ENCODE results near the gene SND1.

SND1 gene

GRCh38 chr7:127726476-127726875 lies 74.5 kb downstream of the SND1 start:
- no peak for DNase-seq
- peaks cover 3% of the 10 kb centered on the region; the same call in 1 of the 2 replicates for H3F3A ChIP-seq (ENCODE audit: insufficient read depth, low read length)
- H3K4me1 ChIP-seq (ENCODE audit: low read length) = no peaks in the 10 kb centered on the region
- H2AFZ ChIP-seq (ENCODE audit: low read length) = no peak overlapping the region
- peaks cover 99% of the 10 kb centered on the region for H3K79me2 ChIP-seq (ENCODE audit: low read length)
- no peak overlapping the region for H3K4me2 ChIP-seq (ENCODE audit: low read depth, low read length)
- no peaks in the 10 kb centered on the region for H3K9me3 ChIP-seq (replicated peaks; ENCODE audit: insufficient read depth, low read length)
- no peaks in the 10 kb centered on the region for H3K9me2 ChIP-seq (replicated peaks; ENCODE audit: insufficient read depth, low read length)
- no peak overlapping the region for H3K27ac ChIP-seq (ENCODE audit: low read length)
- H4K20me1 ChIP-seq (ENCODE audit: insufficient read depth, low read length) = peaks cover 15% of the 10 kb centered on the region; the same call in 1 of the 2 replicates
- H3K27me3 ChIP-seq (replicated peaks; ENCODE audit: insufficient read depth, low read length) = no peaks in the 10 kb centered on the region
- peaks cover 22% of the 10 kb centered on the region for H3K36me3 ChIP-seq (replicated peaks; ENCODE audit: insufficient read depth, low read length)
- no peak overlapping the region for H3K4me3 ChIP-seq (ENCODE audit: low read length)
- TF ChIP-seq EZH2phosphoT487 (IDR thresholded peaks at IDR 0.05; ENCODE audit: low read length) = no peak
- no peak for TF ChIP-seq EZH2 (optimal IDR thresholded peaks at IDR 0.05; ENCODE audit: low read depth, low read length)
- no peak for TF ChIP-seq CTCF (IDR thresholded peaks at IDR 0.05; ENCODE audit: low read length)
- H3K9ac ChIP-seq (ENCODE audit: low read length) = no peak overlapping the region

DNA sequence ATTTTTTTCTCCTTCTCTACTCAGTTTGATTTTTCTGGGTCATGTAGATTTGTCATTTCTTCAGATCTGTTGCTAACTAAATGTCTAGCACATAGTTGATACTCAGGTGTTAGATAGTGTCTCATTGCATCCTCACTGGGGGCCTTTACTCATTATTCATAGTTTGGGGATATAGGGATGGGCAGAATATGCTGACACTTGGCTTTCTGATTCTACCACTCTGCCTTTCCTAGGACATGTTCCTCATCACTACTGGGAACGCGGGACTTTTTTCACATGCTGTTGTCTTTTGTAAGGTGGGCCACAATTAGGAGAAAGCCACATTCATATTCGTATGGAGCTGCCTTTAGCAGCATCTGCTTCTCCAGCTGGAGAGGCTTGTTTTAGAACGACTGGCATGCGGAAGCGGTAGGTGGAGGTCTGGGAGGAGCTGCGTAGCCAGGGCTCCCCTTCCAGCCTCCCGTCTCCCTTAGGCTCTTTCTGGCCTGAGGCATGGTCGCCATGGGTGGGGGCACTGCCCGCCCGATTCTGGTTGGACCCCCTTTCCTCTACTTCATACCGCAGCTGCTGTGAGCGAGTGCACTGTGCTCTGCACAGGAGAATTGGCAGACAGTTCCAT lies 78.8 kb downstream of the SND1 start:
- Histone ChIP-seq H3K36me3 (replicated peaks; ENCODE audit: insufficient read depth, low read length) (peaks cover 25% of the 10 kb centered on the region; the same call in 1 of the 2 replicates), H3K9me3 (replicated peaks; ENCODE audit: insufficient read depth, low read length) (no peaks in the 10 kb centered on the region)

GRCh38 chr7:127731431-127732080 lies 79.6 kb downstream of the SND1 start:
- H3K9me2 ChIP-seq (replicated peaks; ENCODE audit: insufficient read depth, low read length) = no peaks in the 10 kb centered on the region
- H3K9ac ChIP-seq (ENCODE audit: low read length) = no peak overlapping the region
- no peaks in the 10 kb centered on the region for H3K4me1 ChIP-seq (ENCODE audit: low read length)
- H3F3A ChIP-seq (ENCODE audit: insufficient read depth, low read length) = peaks cover 3% of the 10 kb centered on the region; the same call in 1 of the 2 replicates
- H3K79me2 ChIP-seq (ENCODE audit: low read length) = peaks cover 97% of the 10 kb centered on the region
- DNase-seq = no peak
- peaks cover 25% of the 10 kb centered on the region; the same call in 1 of the 2 replicates for H4K20me1 ChIP-seq (ENCODE audit: insufficient read depth, low read length)
- H3K27me3 ChIP-seq (replicated peaks; ENCODE audit: insufficient read depth, low read length) = no peaks in the 10 kb centered on the region
- H2AFZ ChIP-seq (ENCODE audit: low read length) = no peak overlapping the region
- H3K36me3 ChIP-seq (replicated peaks; ENCODE audit: insufficient read depth, low read length) = peaks cover 25% of the 10 kb centered on the region; the same call in 1 of the 2 replicates
- no peak overlapping the region for H3K4me2 ChIP-seq (ENCODE audit: low read depth, low read length)
- no peak for TF ChIP-seq EZH2 (optimal IDR thresholded peaks at IDR 0.05; ENCODE audit: low read depth, low read length)
- TF ChIP-seq EZH2phosphoT487 (IDR thresholded peaks at IDR 0.05; ENCODE audit: low read length) = no peak
- no peak for TF ChIP-seq CTCF (IDR thresholded peaks at IDR 0.05; ENCODE audit: low read length)
- no peaks in the 10 kb centered on the region for H3K9me3 ChIP-seq (replicated peaks; ENCODE audit: insufficient read depth, low read length)
- H3K4me3 ChIP-seq (ENCODE audit: low read length) = no peak overlapping the region
- H3K27ac ChIP-seq (ENCODE audit: low read length) = no peak overlapping the region

More for the DNA sequence above, 78.8 kb downstream of the SND1 start:
- no peaks in the 10 kb centered on the region for H3K9me2 ChIP-seq (replicated peaks; ENCODE audit: insufficient read depth, low read length)
- H4K20me1 ChIP-seq (ENCODE audit: insufficient read depth, low read length) = peaks cover 25% of the 10 kb centered on the region; the same call in 1 of the 2 replicates
- H3F3A ChIP-seq (ENCODE audit: insufficient read depth, low read length) = peaks cover 3% of the 10 kb centered on the region; the same call in 1 of the 2 replicates
- no peak overlapping the region for H2AFZ ChIP-seq (ENCODE audit: low read length)
- DNase-seq = no peak
- H3K4me1 ChIP-seq (ENCODE audit: low read length) = no peaks in the 10 kb centered on the region
- no peaks in the 10 kb centered on the region for H3K27me3 ChIP-seq (replicated peaks; ENCODE audit: insufficient read depth, low read length)
- TF ChIP-seq CTCF (IDR thresholded peaks at IDR 0.05; ENCODE audit: low read length) = no peak
- TF ChIP-seq EZH2phosphoT487 (IDR thresholded peaks at IDR 0.05; ENCODE audit: low read length) = no peak
- TF ChIP-seq EZH2 (optimal IDR thresholded peaks at IDR 0.05; ENCODE audit: low read depth, low read length) = no peak
- no peak overlapping the region for H3K4me2 ChIP-seq (ENCODE audit: low read depth, low read length)
- H3K27ac ChIP-seq (ENCODE audit: low read length) = no peak overlapping the region
- H3K9ac ChIP-seq (ENCODE audit: low read length) = no peak overlapping the region
- H3K79me2 ChIP-seq (ENCODE audit: low read length) = peaks cover 97% of the 10 kb centered on the region
- H3K4me3 ChIP-seq (ENCODE audit: low read length) = no peak overlapping the region

All from MM.1S (cell line).